IPS-NIHi11 (cell line): ENCODE data around the gene CROT.

Source experiments
- DNase-seq: peaks from one replicate; pipeline ENCODE4 v3.0.0; 2012; ENCODE audit warnings: mixed read lengths, low spot score

Gene CROT

GRCh38 chr7:87413951-87414793 lies 68.7 kb downstream of the CROT start:
- no peak for DNase-seq

- no peak for DNase-seq
These were observed 69.3 kb downstream of the CROT start for GRCh38 chr7:87414794-87415188.

- peak; percentile 42 for DNase-seq
These were observed 71.5 kb downstream of the CROT start for GRCh38 chr7:87416682-87417587.

GRCh38 chr7:87420173-87420572 lies 74.7 kb downstream of the CROT start:
- no peak for DNase-seq

GRCh38 chr7:87424075-87424474 lies 78.6 kb downstream of the CROT start:
- no peak for DNase-seq

- DNase-seq, result no peak
These were observed 80.7 kb downstream of the CROT start for GRCh38 chr7:87426160-87426559.

- DNase-seq, result no peak
These were observed 81.8 kb downstream of the CROT start for GRCh38 chr7:87427288-87427687.

- DNase-seq, result no peak
These were observed 87.1 kb downstream of the CROT start for GRCh38 chr7:87432536-87432935.

- DNase-seq, result peak; percentile 26
These were observed 90.1 kb downstream of the CROT start for GRCh38 chr7:87435546-87435945.

GRCh38 chr7:87445897-87446296 lies 100.4 kb downstream of the CROT start:
- DNase-seq, result no peak

GRCh38 chr7:87447116-87447635 lies 101.7 kb downstream of the CROT start:
- no peak for DNase-seq

- DNase-seq, result no peak
These were observed 102.9 kb downstream of the CROT start for GRCh38 chr7:87448388-87448787.
